GM06990 (cell line): Measurements from ENCODE around the gene ERC2.

Experiments used
- DNase-seq: peaks from one replicate; pipeline ENCODE4 v3.0.0-alpha.2; 2011; ENCODE audit not compliant: insufficient read length; ENCODE audit errors: extremely low read depth
- H3K27me3 ChIP-seq: replicated peaks from 2 replicates; pipeline ENCODE4 v1.6.0; 2011; ENCODE audit warnings: low read length; ENCODE audit not compliant: control insufficient read depth, insufficient read depth
- H3K36me3 ChIP-seq: 2 replicates; pipeline ENCODE4 v1.5.1; 2011; ENCODE audit warnings: low read length; ENCODE audit not compliant: control insufficient read depth, insufficient read depth
- H3K4me3 ChIP-seq: replicated peaks from 2 replicates; pipeline ENCODE4 v1.5.1; 2011; ENCODE audit warnings: low read depth, mild to moderate bottlenecking, control low read depth, low read length
- CTCF ChIP-seq: IDR thresholded peaks from 2 replicates; pipeline ENCODE4 v1.5.1; 2011; ENCODE audit warnings: low read length, control low read depth, mild to moderate bottlenecking, inconsistent platforms; ENCODE audit not compliant: insufficient read depth, poor library complexity, severe bottlenecking

The ERC2 gene

DNA sequence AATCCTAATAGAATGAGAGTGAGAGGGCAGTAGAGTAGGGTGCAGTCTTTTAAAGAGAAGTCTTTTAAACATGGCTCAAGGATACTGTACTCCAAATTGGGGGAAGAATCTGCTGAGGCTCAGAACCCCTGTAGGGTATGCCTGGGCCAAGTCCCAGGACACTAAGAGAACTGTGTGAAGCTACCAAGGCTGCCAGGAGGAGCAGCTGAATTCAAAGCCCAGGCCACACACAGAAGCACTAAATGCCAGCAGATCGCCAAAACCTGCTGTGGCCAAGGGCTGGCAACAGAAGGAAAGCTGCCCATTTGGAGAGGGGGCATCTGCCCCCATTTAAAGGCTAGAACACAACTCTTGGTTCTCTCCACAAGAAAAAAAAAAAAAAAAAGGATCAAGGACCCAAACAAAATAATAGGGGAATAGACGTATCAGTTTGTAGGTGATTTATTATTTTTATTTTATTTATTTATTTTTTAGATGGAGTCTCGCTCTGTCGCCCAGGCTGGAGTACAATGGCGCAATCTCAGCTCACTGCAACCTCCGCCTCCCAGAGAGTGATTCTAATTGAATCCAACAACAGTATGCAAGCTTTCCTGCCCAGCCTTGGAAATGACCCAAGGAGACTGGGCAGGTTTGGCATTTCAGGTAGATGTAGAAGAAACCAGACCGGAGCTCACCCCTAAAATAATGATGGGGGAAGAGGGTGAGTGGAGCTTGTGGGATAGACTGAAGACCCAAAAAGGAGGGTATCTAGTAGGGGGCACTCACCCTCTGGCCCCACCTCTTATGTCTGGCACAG lies 702.2 kb downstream of the ERC2 start:
- Histone ChIP-seq H3K27me3 (no peaks in the 10 kb centered on the region; the same call in 1 of the 2 replicates), H3K4me3 (no peak overlapping the region), H3K36me3 (no peaks in the 10 kb centered on the region)
- TF ChIP-seq CTCF = no peak
- DNase-seq = no peak

DNA sequence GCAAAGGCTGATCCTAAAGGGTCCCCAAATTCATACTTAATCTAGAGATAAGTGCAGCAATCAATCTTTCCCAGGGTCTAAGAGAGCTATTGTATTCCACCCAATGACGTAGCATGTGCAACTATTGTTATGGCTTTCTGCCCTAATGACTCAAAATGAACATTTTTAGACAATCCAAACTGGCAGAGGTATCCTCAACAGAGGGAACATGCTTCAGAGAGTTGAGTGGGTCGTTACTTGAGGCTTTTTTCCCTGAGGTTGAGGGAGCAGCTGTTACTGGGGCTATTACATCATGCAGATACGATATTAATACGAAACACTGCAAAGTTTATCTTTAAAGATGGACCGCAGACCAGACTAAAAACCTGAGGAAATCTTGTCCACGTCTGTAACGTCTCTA lies 702.9 kb downstream of the ERC2 start:
- H3K27me3 ChIP-seq = no peaks in the 10 kb centered on the region; the same call in 1 of the 2 replicates
- no peak for DNase-seq
- H3K4me3 ChIP-seq = no peak overlapping the region
- H3K36me3 ChIP-seq = no peaks in the 10 kb centered on the region
- TF ChIP-seq CTCF = no peak

GRCh38 chr3:55756976-55757375 lies 711.3 kb downstream of the ERC2 start:
- Histone ChIP-seq H3K4me3 (no peak overlapping the region), H3K27me3 (peaks cover 1% of the 10 kb centered on the region), H3K36me3 (no peaks in the 10 kb centered on the region)
- no peak for TF ChIP-seq CTCF
- DNase-seq = no peak

DNA sequence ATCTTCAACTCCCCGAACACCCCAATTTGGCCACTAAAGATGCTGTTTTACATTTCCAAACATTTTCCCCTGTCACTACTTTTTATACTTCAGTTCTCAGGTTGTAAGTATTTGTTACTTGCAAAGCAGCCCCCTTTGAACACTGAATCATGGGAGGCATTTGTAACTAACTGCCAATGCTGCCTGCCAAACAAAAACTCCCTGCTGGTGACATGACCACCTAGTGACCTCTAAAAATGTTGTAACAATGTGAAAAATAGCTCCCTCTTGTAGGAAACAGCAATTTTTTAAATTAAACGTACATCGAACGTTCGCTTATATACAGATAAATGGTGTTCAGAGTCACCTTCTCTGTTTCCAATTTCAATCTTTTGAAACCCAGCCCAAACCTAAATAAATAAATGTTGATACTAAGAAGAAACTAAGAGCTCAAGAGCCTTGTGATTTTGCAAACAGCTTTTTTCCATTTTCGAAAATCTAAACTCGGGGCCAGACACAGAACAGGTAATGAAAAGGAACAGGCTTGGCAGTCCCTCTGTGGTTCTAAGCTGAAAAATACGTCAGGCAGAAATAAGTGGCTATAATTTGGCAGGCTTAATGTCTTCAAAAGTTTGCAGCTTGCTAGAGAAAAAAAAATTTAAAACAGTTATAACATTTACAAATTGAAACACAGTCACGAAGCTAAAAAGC lies 712.6 kb downstream of the ERC2 start:
- peaks cover 1% of the 10 kb centered on the region for H3K27me3 ChIP-seq
- DNase-seq = no peak
- H3K36me3 ChIP-seq = no peaks in the 10 kb centered on the region
- no peak overlapping the region for H3K4me3 ChIP-seq
- TF ChIP-seq CTCF = no peak

GRCh38 chr3:55752911-55753310 lies 715.4 kb downstream of the ERC2 start:
- no peak overlapping the region for H3K4me3 ChIP-seq
- H3K36me3 ChIP-seq = no peaks in the 10 kb centered on the region
- no peak for TF ChIP-seq CTCF
- DNase-seq = no peak
- H3K27me3 ChIP-seq = no peaks in the 10 kb centered on the region; the same call in none of the 2 replicates
